K562 (cell line): ENCODE results near the gene MRPL40. TPM values are rescaled to one million over a fixed set of nuclear protein-coding genes. Genes with fewer than 3 reads are reported as not detected.

Experiments used
- ATAC-seq: fragments of 200-7000 bp; cut with Tn5 transposase; 3 replicates; pipeline ENCODE4 v1.9.1; 2020; ENCODE audit warnings: moderate library complexity
- BruUV-seq: library from RNA; stranded (reverse); fragments of 400-500 nt; replicated peaks from 2 replicates; lab custom pipeline; 2021; lab: Mats Ljungman, UMichigan
- CTCF ChIA-PET: fragments of 300-600 bp; formaldehyde crosslinking; extraction: SDS; loops from one replicate; lab custom pipeline; 2021; ENCODE audit warnings: low intra/inter-chr PET ratio; lab: Yijun Ruan, JAX
- POLR2A ChIA-PET: fragments of 300-600, 350-650 bp; sonication (Branson Sonifier 250); formaldehyde crosslinking; extraction: SDS; loops from one replicate; lab custom pipeline; 2021; ENCODE audit warnings: antibody characterized with exemption, inconsistent platforms; lab: Yijun Ruan, JAX
- DNase-seq, 4 experiments: peaks; one replicate each; pipeline versions ENCODE4 v3.0.0 to v3.0.0-alpha.2; 2011 to 2018; ENCODE audit warnings: low spot score in 3 of 4, mixed read lengths in 3 of 4; ENCODE audit errors: extremely low read depth in 1 of 4
- FAIRE-seq: peaks from 2 replicates; lab custom pipeline; 2011; peaks lifted over from hg19 to GRCh38; lab: Jason Lieb, UNC
- H2AFZ ChIP-seq: 2 replicates; pipeline ENCODE4 v1.6.0; 2011; ENCODE audit warnings: low read depth, low read length, control low read depth, inconsistent platforms
- H3K27ac ChIP-seq: fragments of 200-600 bp; 3 replicates; pipeline ENCODE4 v1.8.0; 2011; ENCODE audit warnings: low read depth, mild to moderate bottlenecking, control low read depth, inconsistent platforms, low read length, moderate library complexity, mixed read lengths; ENCODE audit errors: extremely low read depth
- H3K27me3 ChIP-seq, 2 experiments: fragments of 300-600 bp in 1 of 2; 2 replicates in 1 of 2; 3 replicates in 1 of 2; pipeline versions ENCODE4 v1.6.0 to v1.8.0; 2011; ENCODE audit warnings: inconsistent platforms in 2 of 2, low read length in 2 of 2, mild to moderate bottlenecking in 1 of 2, mixed read lengths in 1 of 2, moderate library complexity in 1 of 2; ENCODE audit not compliant: control insufficient read depth in 2 of 2, insufficient read depth in 2 of 2
- H3K36me3 ChIP-seq: fragments of 300-600 bp; 3 replicates; pipeline ENCODE4 v1.8.0; 2011; ENCODE audit warnings: mild to moderate bottlenecking, low read length, inconsistent platforms; ENCODE audit not compliant: control insufficient read depth, insufficient read depth
- H3K4me1 ChIP-seq, 2 experiments: fragments of 200-600 bp in 1 of 2; replicated peaks in 1 of 2; 2 replicates in 1 of 2; 3 replicates in 1 of 2; pipeline versions ENCODE4 v1.5.1 to v1.8.0; 2011; ENCODE audit warnings: inconsistent platforms in 2 of 2, low read length in 2 of 2, mild to moderate bottlenecking in 1 of 2, mixed read lengths in 1 of 2, moderate library complexity in 1 of 2; ENCODE audit not compliant: control insufficient read depth in 2 of 2, insufficient read depth in 2 of 2
- H3K4me2 ChIP-seq: 2 replicates; pipeline ENCODE4 v1.6.1; 2011; ENCODE audit warnings: low read length, control low read depth, inconsistent platforms, mixed read lengths; ENCODE audit not compliant: insufficient read depth
- H3K4me3 ChIP-seq: fragments of 200-600 bp; sonication (generic), shearing (Covaris generic); 2 replicates; pipeline ENCODE4 v1.5.1; 2016; ENCODE audit warnings: control low read depth, inconsistent platforms
- H3K79me2 ChIP-seq: fragments of 200-600 bp; 3 replicates; pipeline ENCODE4 v1.8.0; 2011; ENCODE audit warnings: low read length, inconsistent platforms; ENCODE audit not compliant: control insufficient read depth, insufficient read depth
- H3K9ac ChIP-seq, 2 experiments: 2 replicates each; pipeline versions ENCODE4 v1.6.0 to v1.6.1; 2011; ENCODE audit warnings: low read depth in 2 of 2, low read length in 2 of 2, control low read depth in 1 of 2, inconsistent platforms in 1 of 2, mild to moderate bottlenecking in 1 of 2, mixed read lengths in 1 of 2; ENCODE audit not compliant: insufficient read depth in 1 of 2
- H3K9me1 ChIP-seq: one replicate; pipeline ENCODE4 v1.6.0; 2011; ENCODE audit warnings: inconsistent platforms, mild to moderate bottlenecking, low read length, moderate library complexity; ENCODE audit not compliant: control insufficient read depth, insufficient read depth
- H3K9me3 ChIP-seq: replicated peaks from 2 replicates; pipeline ENCODE4 v1.5.1; 2011; ENCODE audit warnings: low read depth, low read length, inconsistent platforms; ENCODE audit not compliant: control insufficient read depth, insufficient read depth
- H4K20me1 ChIP-seq: replicated peaks from 2 replicates; pipeline ENCODE4 v1.6.1; 2011; ENCODE audit warnings: low read length, inconsistent platforms, mixed read lengths; ENCODE audit not compliant: control insufficient read depth, insufficient read depth
- E2F3 ChIP-seq: fragments of 250-450 bp; sonication (Bioruptor Pico); IDR thresholded peaks from 2 replicates; pipeline ENCODE4 v1.4.0; 2020; ENCODE audit warnings: mild to moderate bottlenecking
- GTF2F1 ChIP-seq: IDR thresholded peaks from 2 replicates; pipeline ENCODE4 v1.6.1; 2011; ENCODE audit warnings: low read depth, low read length, improper control_type of control experiment
- HDAC1 ChIP-seq, 2 experiments: fragments of 450-650 bp; IDR thresholded peaks; 2 replicates each; pipeline ENCODE4 v1.6.1; 2016 to 2017; ENCODE audit warnings: inconsistent platforms in 1 of 2, mild to moderate bottlenecking in 1 of 2, moderate library complexity in 1 of 2
- HDAC8 ChIP-seq: fragments of 450-650 bp; IDR thresholded peaks from 2 replicates; pipeline ENCODE4 v1.6.1; 2016; ENCODE audit warnings: mild to moderate bottlenecking, missing genetic modification characterization, moderate library complexity, missing compliant biosample characterization
- IFI16 ChIP-seq: fragments of 250-450 bp; sonication (Bioruptor Pico); IDR thresholded peaks from 2 replicates; pipeline ENCODE4 v2.1.2; 2022; ENCODE audit warnings: mild to moderate bottlenecking, inconsistent platforms
- MAFF ChIP-seq: IDR thresholded peaks from 2 replicates; pipeline ENCODE4 v1.6.1; 2012; ENCODE audit warnings: low read length, improper control_type of control experiment
- MAFG ChIP-seq: fragments of 450-650 bp; conservative IDR thresholded peaks from 2 replicates; pipeline ENCODE4 v1.6.1; 2016; ENCODE audit warnings: missing genetic modification characterization, missing compliant biosample characterization
- NFIC ChIP-seq: fragments of 450-650 bp; IDR thresholded peaks from 2 replicates; pipeline ENCODE4 v1.6.1; 2017; ENCODE audit warnings: mild to moderate bottlenecking, inconsistent platforms
- PKNOX1 ChIP-seq: fragments of 450-650 bp; IDR thresholded peaks from 2 replicates; pipeline ENCODE4 v1.6.1; 2016
- POLR2H ChIP-seq: IDR thresholded peaks from 2 replicates; pipeline ENCODE4 v1.6.1; 2016; ENCODE audit warnings: missing genetic modification characterization, low read depth, mild to moderate bottlenecking, control low read depth, missing compliant biosample characterization, moderate library complexity
- THAP12 ChIP-seq: fragments of 250-450 bp; sonication (Bioruptor Pico); IDR thresholded peaks from 2 replicates; pipeline ENCODE4 v1.9.0; 2021; ENCODE audit warnings: mild to moderate bottlenecking, inconsistent platforms
- TSHZ1 ChIP-seq: fragments of 250-450 bp; sonication (Bioruptor Pico); IDR thresholded peaks from 2 replicates; pipeline ENCODE4 v1.4.0; 2020; ENCODE audit warnings: mild to moderate bottlenecking, moderate library complexity
- ZNF134 ChIP-seq: fragments of 250-450 bp; sonication (Bioruptor Pico); conservative IDR thresholded peaks from 2 replicates; pipeline ENCODE4 v1.4.0; 2020
- ZNF274 ChIP-seq: IDR thresholded peaks from 2 replicates; pipeline ENCODE4 v1.6.1; 2011; ENCODE audit warnings: low read depth, mild to moderate bottlenecking, low read length, moderate library complexity, borderline replicate concordance
- WGBS: fragments of 100-300 bp; shearing (Covaris generic); methylation state at CpG from one replicate; pipeline ENCODE4 v1.1.6; 2016; ENCODE audit warnings: low coverage, mixed read lengths; ENCODE audit not compliant: insufficient coverage; ENCODE audit errors: missing lambda C conversion rate; 5-methylcytosine and 5-hydroxymethylcytosine counted together
- in situ Hi-C: fragments of 300-500 bp; cut with MboI; formaldehyde crosslinking; loops from 4 replicates; pipeline ENCODE4 v1.15.0; 2018; ENCODE audit warnings: inconsistent platforms, mixed read lengths
- intact Hi-C: fragments of 100-400 bp; cut with micrococcal nuclease; formaldehyde crosslinking; loops from 2 replicates; pipeline ENCODE4 v1.14.2; 2022
- polyA plus RNA-seq, 8 experiments: library from polyadenylated mRNA; depleted of rRNA in 4 of 8; stranded (reverse) in 5 of 8; unstranded in 3 of 8; fragments of >200 nt; fragmentation: Nextera tagmentation in 2 of 8; fragmentation: Illumina TruSeq in 1 of 8; extraction: Ambion mirVana in 2 of 8; extraction: Trizol in 1 of 8; gene quantifications; 2 replicates each; pipeline versions ENCODE4 v1.2.1 to v1.2.3, GENCODE V29; 2011 to 2014; ENCODE audit warnings: inconsistent platforms in 1 of 8, missing spikeins in 1 of 8
- total RNA-seq, 7 experiments: library from RNA; depleted of rRNA in 6 of 7; stranded (reverse); fragments of >200 nt in 6 of 7; fragmentation: Illumina TruSeq in 2 of 7; extraction: Trizol in 2 of 7; gene quantifications; 2 replicates each; pipeline versions ENCODE4 v1.2.1 to v1.2.3, GENCODE V29; 2011 to 2021; ENCODE audit warnings: low replicate concordance in 1 of 7

MRPL40 gene
- total and polyA plus RNA-seq, 9 of the 15 experiments (the other 6 are each of a cell fraction or from before 2014, with no cell fraction given), result 132 to 652 (median 208) TPM

GRCh38 chr22:19429950-19430889 is 2.1 kb upstream of the MRPL40 start:
- H2AFZ ChIP-seq, result no peak overlapping the region
- intact Hi-C loops (loop anchor here (1.0 to 5.0 kb wide), 4 partner anchors 11 to 308 kb away; partner anchors contain the start of gene DGCR2), in situ Hi-C loops (no loop called here)
- peaks cover 86% of the 10 kb centered on the region for H3K79me2 ChIP-seq
- peaks cover 31% of the 10 kb centered on the region for H4K20me1 ChIP-seq
- peak overlapping the region; percentile 86 for H3K4me2 ChIP-seq
- CTCF ChIA-PET, result interaction anchor here (0.6 to 1.7 kb wide), 4 partner anchors 40 to 213 kb away, joined by 3 to 5 read pairs (median 4); partner anchors contain the start of genes CDC45 and UFD1
- H3K9me1 ChIP-seq, result no peaks in the 10 kb centered on the region
- BruUV-seq, result no TSS peak
- H3K27ac ChIP-seq, result peak overlapping the region; percentile 75
- DNase-seq, result peak; percentile 77 to 93 (median 83)
- peak overlapping the region; percentile 85 to 97 for H3K9ac ChIP-seq
- peaks cover 58% of the 10 kb centered on the region for H3K36me3 ChIP-seq
- H3K9me3 ChIP-seq, result no peaks in the 10 kb centered on the region
- peak overlapping the region; percentile 68 for H3K4me3 ChIP-seq
- H3K4me1 ChIP-seq, result peaks cover 17 to 39% of the 10 kb centered on the region in 2 experiments
- H3K27me3 ChIP-seq, result no peaks in the 10 kb centered on the region
- 9% methylated on average over 12 of the region's 12 CpGs for WGBS
- ATAC-seq, result peak; percentile 20
- peak; percentile 68 for FAIRE-seq
- POLR2A ChIA-PET, result interaction anchor here (0.6 to 11.9 kb wide), 8 partner anchors 7 to 271 kb away, joined by 3 to 284 read pairs (median 11); partner anchors contain the start of gene C22orf39
- TF ChIP-seq ZNF274 (no peak), IFI16 (CRISPR knock-in tag) (no peak), MAFG (tag) (peak; percentile 3; the same call in 1 of the 2 replicates), NFIC (no peak), GTF2F1 (0 out of 2 replicates have a peak, but pooled peaks have one; percentile 79), TSHZ1 (CRISPR knock-in tag) (no peak), HDAC8 (tag) (0 out of 2 replicates have a peak, but pooled peaks have one; percentile 56), THAP12 (CRISPR knock-in tag) (0 out of 2 replicates have a peak, but pooled peaks have one; percentile 3), E2F3 (peak; percentile 81; the same call in 1 of the 2 replicates), POLR2H (tag) (no peak), ZNF134 (CRISPR knock-in tag) (no peak), MAFF (0 out of 2 replicates have a peak, but pooled peaks have one; percentile 12), PKNOX1 (no peak), HDAC1 (IDR thresholded peaks at IDR 0.05) (no peak)
